GM21360 (cell line): Measurements from ENCODE around the gene WDR35.

Experiments used
- ATAC-seq: cut with Tn5 transposase; IDR thresholded peaks from one replicate; pipeline ENCODE4 v1.9.1; 2021; ENCODE audit warnings: mild to moderate bottlenecking, moderate library complexity; ENCODE audit not compliant: unreplicated experiment

The WDR35 gene

GRCh38 chr2:20011276-20012031 is 21.5 kb upstream of the WDR35 start:
- no peak for ATAC-seq

GRCh38 chr2:20008703-20009102 is 18.8 kb upstream of the WDR35 start:
- ATAC-seq = no peak

- no peak for ATAC-seq
Observed at GRCh38 chr2:20005891-20006470, 16.1 kb upstream of the WDR35 start.

GRCh38 chr2:20005067-20005627 is 15.2 kb upstream of the WDR35 start:
- no peak for ATAC-seq

GRCh38 chr2:20001361-20001863 is 11.5 kb upstream of the WDR35 start:
- ATAC-seq = no peak

GRCh38 chr2:19993731-19994130 is 3.8 kb upstream of the WDR35 start:
- no peak for ATAC-seq

- ATAC-seq = no peak
Observed at GRCh38 chr2:19991895-19992294, 2.0 kb upstream of the WDR35 start.

GRCh38 chr2:19990416-19990728 is 467 bp upstream of the WDR35 start:
- no peak for ATAC-seq

- ATAC-seq = no peak
Observed at GRCh38 chr2:19989342-19989666, 601 bp downstream of the WDR35 start.

GRCh38 chr2:19988600-19988999 is 1.3 kb downstream of the WDR35 start:
- ATAC-seq = no peak

GRCh38 chr2:19987936-19988335 is 2.0 kb downstream of the WDR35 start:
- ATAC-seq = peak; percentile 66

GRCh38 chr2:19982268-19982667 is 7.6 kb downstream of the WDR35 start:
- ATAC-seq = no peak

- ATAC-seq = no peak
Observed at GRCh38 chr2:19979932-19980331, 10.0 kb downstream of the WDR35 start.

- no peak for ATAC-seq
Observed at GRCh38 chr2:19973466-19973865, 16.4 kb downstream of the WDR35 start.

GRCh38 chr2:19971691-19972090 is 18.2 kb downstream of the WDR35 start:
- no peak for ATAC-seq

GRCh38 chr2:19963386-19963785 is 26.5 kb downstream of the WDR35 start:
- ATAC-seq = no peak

GRCh38 chr2:19955544-19956422 is 34.1 kb downstream of the WDR35 start:
- peak; percentile 97 for ATAC-seq

GRCh38 chr2:19949071-19949470 is 40.8 kb downstream of the WDR35 start:
- ATAC-seq = no peak

- ATAC-seq = no peak
Observed at GRCh38 chr2:19947184-19947940, 42.5 kb downstream of the WDR35 start.

- no peak for ATAC-seq
Observed at GRCh38 chr2:19944205-19944845, 45.6 kb downstream of the WDR35 start.
